Neural crest cell (in vitro differentiated cells): ENCODE results near the gene TRIM22. TPM values are rescaled to one million over a fixed set of nuclear protein-coding genes. Genes with fewer than 3 reads are reported as not detected.

ENCODE experiments used
- DNase-seq: peaks from one replicate; pipeline ENCODE4 v3.0.0; 2021; ENCODE audit warnings: low read depth, mixed read lengths, low spot score
- H3K27ac Mint-ChIP-seq: one replicate; pipeline ENCODE4 v1.8.0; 2021; ENCODE audit warnings: mild to moderate bottlenecking, mixed read lengths; ENCODE audit not compliant: unreplicated experiment
- H3K27me3 Mint-ChIP-seq: 2 replicates; pipeline ENCODE4 v1.8.0; 2021; ENCODE audit warnings: low read depth, mild to moderate bottlenecking, mixed read lengths
- H3K36me3 Mint-ChIP-seq: 2 replicates; pipeline ENCODE4 v1.8.0; 2021; ENCODE audit warnings: low read depth, mild to moderate bottlenecking, mixed read lengths
- H3K4me1 Mint-ChIP-seq: 2 replicates; pipeline ENCODE4 v1.8.0; 2021; ENCODE audit warnings: mixed read lengths
- H3K4me3 Mint-ChIP-seq: one replicate; pipeline ENCODE4 v1.8.0; 2021; ENCODE audit warnings: mild to moderate bottlenecking, mixed read lengths
- H3K9me3 Mint-ChIP-seq: 2 replicates; pipeline ENCODE4 v1.8.0; 2021; ENCODE audit warnings: mixed read lengths
- total RNA-seq: library from RNA; stranded (reverse); gene quantifications from 2 replicates; pipeline ENCODE4 v1.2.1, GENCODE V29; 2021
- TF ChIP-seq, protein P1 (sequence below): fragments of 200-600 bp; sonication (generic); conservative IDR thresholded peaks from 2 replicates; pipeline ENCODE4 v1.5.0; 2021; ENCODE audit warnings: antibody characterized with exemption, mild to moderate bottlenecking

The TRIM22 gene
- total RNA-seq, 1 donor from 2014 or later: 3.1 TPM

DNA sequence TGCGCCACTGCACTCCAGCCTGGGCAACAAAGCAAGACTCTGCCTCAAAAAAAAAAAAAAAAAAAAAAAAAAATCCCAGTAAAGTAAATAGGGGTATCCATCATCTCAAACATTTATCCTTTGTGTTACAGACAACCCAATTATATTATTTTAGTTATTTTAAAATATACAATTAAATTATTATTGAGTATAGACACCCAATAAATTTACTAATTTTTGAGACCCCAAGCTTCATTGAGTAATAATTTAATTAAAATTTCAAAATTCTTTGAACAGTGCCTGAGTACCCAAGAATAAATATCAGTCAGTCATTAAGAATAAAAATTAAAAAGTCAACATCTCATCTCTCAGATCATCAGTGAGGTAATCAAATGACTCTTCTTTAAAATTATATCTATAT is 64.4 kb downstream of the TRIM22 start, which contains the start of gene OR52N4:
TSS of gene OR52N4 (plus strand) at position 301 of the 400 bp plus-strand sequence. CDS start 498 bp downstream, outside the sequence.
- TF ChIP-seq, protein P1, sequence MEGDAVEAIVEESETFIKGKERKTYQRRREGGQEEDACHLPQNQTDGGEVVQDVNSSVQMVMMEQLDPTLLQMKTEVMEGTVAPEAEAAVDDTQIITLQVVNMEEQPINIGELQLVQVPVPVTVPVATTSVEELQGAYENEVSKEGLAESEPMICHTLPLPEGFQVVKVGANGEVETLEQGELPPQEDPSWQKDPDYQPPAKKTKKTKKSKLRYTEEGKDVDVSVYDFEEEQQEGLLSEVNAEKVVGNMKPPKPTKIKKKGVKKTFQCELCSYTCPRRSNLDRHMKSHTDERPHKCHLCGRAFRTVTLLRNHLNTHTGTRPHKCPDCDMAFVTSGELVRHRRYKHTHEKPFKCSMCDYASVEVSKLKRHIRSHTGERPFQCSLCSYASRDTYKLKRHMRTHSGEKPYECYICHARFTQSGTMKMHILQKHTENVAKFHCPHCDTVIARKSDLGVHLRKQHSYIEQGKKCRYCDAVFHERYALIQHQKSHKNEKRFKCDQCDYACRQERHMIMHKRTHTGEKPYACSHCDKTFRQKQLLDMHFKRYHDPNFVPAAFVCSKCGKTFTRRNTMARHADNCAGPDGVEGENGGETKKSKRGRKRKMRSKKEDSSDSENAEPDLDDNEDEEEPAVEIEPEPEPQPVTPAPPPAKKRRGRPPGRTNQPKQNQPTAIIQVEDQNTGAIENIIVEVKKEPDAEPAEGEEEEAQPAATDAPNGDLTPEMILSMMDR: no peak
- H3K27ac Mint-ChIP-seq: no peak within 1 kb of the TSS
- H3K27me3 Mint-ChIP-seq: peaks cover 7% of the 10 kb centered on the region
- H3K4me1 Mint-ChIP-seq: no peaks in the 10 kb centered on the region
- H3K9me3 Mint-ChIP-seq: no peaks in the 10 kb centered on the region
- no peak for DNase-seq
- no peaks in the 10 kb centered on the region for H3K36me3 Mint-ChIP-seq
- no peak within 1 kb of the TSS for H3K4me3 Mint-ChIP-seq

Other genes with a start within 250 kb of the TRIM22 start
- gene OR51I1, start 248.3 kb upstream of the TRIM22 start, total RNA-seq: not detected in 2 replicates
- not detected in 2 replicates for gene OR51I2, start 240.5 kb upstream of the TRIM22 start, total RNA-seq
- not detected in 2 replicates for gene OR52D1, start 201.1 kb upstream of the TRIM22 start, total RNA-seq
- gene UBQLN3, start 179.8 kb upstream of the TRIM22 start, total RNA-seq: not detected in 2 replicates
- 0.09 and 0.20 TPM in 2 replicates for gene UBQLNL, start 173.1 kb upstream of the TRIM22 start, total RNA-seq
- gene OR52H1, start 141.2 kb upstream of the TRIM22 start, total RNA-seq: not detected in 2 replicates
- gene OR52B6, start 108.9 kb upstream of the TRIM22 start, total RNA-seq: not detected in 2 replicates
- 11.8 and 13.7 TPM in 2 replicates for gene TRIM6, start 93.2 kb upstream of the TRIM22 start, total RNA-seq
- gene TRIM34, start 64.8 kb upstream of the TRIM22 start, total RNA-seq: 1.1 TPM in 1 of 2 replicates, not detected in the other
- gene TRIM5, start 4.7 kb upstream of the TRIM22 start, total RNA-seq: 32.7 and 34.0 TPM in 2 replicates
- not detected in 2 replicates for gene OR56B1, start 46.7 kb downstream of the TRIM22 start, total RNA-seq
- not detected in 2 replicates for gene OR52N4, start 64.5 kb downstream of the TRIM22 start, total RNA-seq
- not detected in 2 replicates for gene OR52N5, start 93.6 kb downstream of the TRIM22 start, total RNA-seq
- gene OR52N1, start 101.5 kb downstream of the TRIM22 start, total RNA-seq: not detected in 2 replicates
- not detected in 2 replicates for gene OR52N2, start 119.1 kb downstream of the TRIM22 start, total RNA-seq
- gene OR52E6, start 152.1 kb downstream of the TRIM22 start, total RNA-seq: not detected in 2 replicates
- not detected in 2 replicates for gene OR52E8, start 167.9 kb downstream of the TRIM22 start, total RNA-seq
- gene OR52E4, start 190.8 kb downstream of the TRIM22 start, total RNA-seq: not detected in 2 replicates
- not detected in 2 replicates for gene OR52E5, start 203.4 kb downstream of the TRIM22 start, total RNA-seq